ENCODE data around the gene CDK19. TPM values are rescaled to one million over a fixed set of nuclear protein-coding genes. Genes with fewer than 3 reads are reported as not detected.

The CDK19 gene
- total and polyA plus RNA-seq, 2 of the 4 experiments (the other 2 are of a cell fraction), result 6.0 to 6.8 TPM

DNA sequence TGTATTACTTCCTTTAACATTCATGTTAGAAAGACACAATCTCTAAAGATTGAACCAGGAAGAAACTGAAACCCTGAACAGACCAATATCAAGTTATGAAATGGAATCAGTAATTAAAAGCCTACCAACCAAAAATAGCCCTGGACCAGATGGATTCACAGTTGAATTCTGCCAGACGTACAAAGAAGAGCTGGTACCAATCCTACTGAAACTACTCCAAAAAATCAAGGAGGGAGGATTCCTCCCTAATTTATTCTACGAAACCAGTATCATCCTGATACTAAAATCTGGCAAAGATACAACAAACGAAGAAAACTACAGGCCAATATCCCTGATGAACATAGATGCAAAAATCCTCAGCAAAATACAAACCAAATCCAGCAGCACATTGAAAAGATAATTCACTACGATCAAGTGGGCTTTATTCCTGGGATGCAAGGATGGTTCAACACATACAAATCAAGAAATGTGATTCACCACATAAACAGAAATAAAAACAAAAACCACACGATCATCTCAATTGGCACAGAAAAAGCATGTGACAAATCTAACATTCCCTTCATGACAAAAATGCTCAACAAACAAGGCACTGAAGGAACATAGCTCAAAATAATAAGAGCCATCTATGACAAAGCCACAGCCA, 15.0 kb downstream of the CDK19 start:
- Histone ChIP-seq H2AK5ac (ENCODE audit: low read depth, low read length) (no peak overlapping the region), H3K4me1 (ENCODE audit: control insufficient read depth, insufficient read depth, low read length) (no peaks in the 10 kb centered on the region), H3K27me3 (ENCODE audit: control insufficient read depth, insufficient read depth, low read length) (no peaks in the 10 kb centered on the region), H4K5ac (ENCODE audit: low read depth, low read length) (no peak overlapping the region), H3K18ac (ENCODE audit: low read depth, low read length) (no peak overlapping the region), H2BK120ac (ENCODE audit: low read depth, low read length) (no peak overlapping the region), H2AK9ac (replicated peaks; ENCODE audit: low read depth, low read length, poor library complexity) (no peak overlapping the region), H3K27ac (ENCODE audit: insufficient read depth, low read length) (no peak overlapping the region), H3K9me3 (ENCODE audit: control insufficient read depth, insufficient read depth, low read length) (no peaks in the 10 kb centered on the region; the same call in 1 of the 2 replicates), H3K9me1 (ENCODE audit: insufficient read depth, low read length) (peaks cover 3% of the 10 kb centered on the region; the same call in 1 of the 2 replicates), H2BK5ac (ENCODE audit: low read depth, low read length, poor library complexity, severe bottlenecking) (no peak overlapping the region), H4K8ac (ENCODE audit: low read depth in 2 of 2, low read length in 2 of 2) (no peak overlapping the region), H3K4me3 (ENCODE audit: insufficient read depth, low read depth, low read length) (no peak overlapping the region), H3K36me3 (ENCODE audit: control insufficient read depth, insufficient read depth, low read length) (no peaks in the 10 kb centered on the region), H3K9ac (ENCODE audit: low read depth, low read length) (no peak overlapping the region), H2BK15ac (ENCODE audit: low read depth, low read length) (no peak overlapping the region), H3K4me2 (ENCODE audit: low read depth, low read length) (no peak overlapping the region), H2BK20ac (ENCODE audit: low read depth, low read length) (no peak overlapping the region), H3K23ac (ENCODE audit: low read depth, low read length) (no peak overlapping the region), H3K14ac (replicated peaks; ENCODE audit: low read depth, low read length) (no peak overlapping the region), H3K79me1 (ENCODE audit: low read depth in 1 of 2, low read length in 2 of 2) (peaks cover 21 to 26% of the 10 kb centered on the region in 2 experiments), H3K4ac (ENCODE audit: low read depth, low read length) (no peak overlapping the region), H4K20me1 (ENCODE audit: insufficient read depth, low read length) (0 out of 2 replicates have a peak, but pooled peaks cover 5% of the 10 kb centered on the region), H4K91ac (ENCODE audit: insufficient read depth, low read depth, low read length) (no peak overlapping the region), H3K56ac (ENCODE audit: extremely low read depth, insufficient read depth, low read length) (no peak overlapping the region), H2AFZ (replicated peaks; ENCODE audit: low read length, poor library complexity) (no peak overlapping the region)
- DNase-seq, result no peak
- BruUV-seq (replicated peaks), result no TSS peak
- no peak for ATAC-seq (ENCODE audit: low read depth)
- dilution Hi-C loops (cut with HindIII; ENCODE audit: low sequenced_read_pairs, unreplicated experiment) (no loop called here), intact Hi-C loops (cut with micrococcal nuclease) (no loop called here), in situ Hi-C loops (cut with MboI; ENCODE audit: low sequenced_read_pairs) (no loop called here)
- POLR2A ChIA-PET (ENCODE audit: unreplicated experiment), result no interaction called here
- TF ChIP-seq MAFK (IDR thresholded peaks at IDR 0.05; ENCODE audit: low read depth, low read length) (no peak), SMC3 (IDR thresholded peaks at IDR 0.05; ENCODE audit: low read depth, low read length) (no peak), NFE2L2 (IDR thresholded peaks at IDR 0.05; ENCODE audit: low read depth, low read length) (no peak), RAD21 (IDR thresholded peaks at IDR 0.05; ENCODE audit: low read length) (no peak), RCOR1 (IDR thresholded peaks at IDR 0.05; ENCODE audit: insufficient replicate concordance, low read length) (no peak), POLR2A (IDR thresholded peaks at IDR 0.05; ENCODE audit: low read depth, low read length) (no peak), MXI1 (IDR thresholded peaks at IDR 0.05; ENCODE audit: borderline replicate concordance, low read depth, low read length) (no peak), BHLHE40 (IDR thresholded peaks at IDR 0.05; ENCODE audit: low read depth, low read length) (no peak), MAZ (IDR thresholded peaks at IDR 0.05; ENCODE audit: borderline replicate concordance, low read depth, low read length) (no peak), FOS (IDR thresholded peaks at IDR 0.05; ENCODE audit: low read depth, low read length) (no peak), RFX5 (IDR thresholded peaks at IDR 0.05; ENCODE audit: low read depth, low read length) (no peak), CHD1 (IDR thresholded peaks at IDR 0.05; ENCODE audit: low read depth, low read length) (no peak), CEBPB (IDR thresholded peaks at IDR 0.05; ENCODE audit: low read depth, low read length) (no peak)
- TF ChIP-seq, protein P1, sequence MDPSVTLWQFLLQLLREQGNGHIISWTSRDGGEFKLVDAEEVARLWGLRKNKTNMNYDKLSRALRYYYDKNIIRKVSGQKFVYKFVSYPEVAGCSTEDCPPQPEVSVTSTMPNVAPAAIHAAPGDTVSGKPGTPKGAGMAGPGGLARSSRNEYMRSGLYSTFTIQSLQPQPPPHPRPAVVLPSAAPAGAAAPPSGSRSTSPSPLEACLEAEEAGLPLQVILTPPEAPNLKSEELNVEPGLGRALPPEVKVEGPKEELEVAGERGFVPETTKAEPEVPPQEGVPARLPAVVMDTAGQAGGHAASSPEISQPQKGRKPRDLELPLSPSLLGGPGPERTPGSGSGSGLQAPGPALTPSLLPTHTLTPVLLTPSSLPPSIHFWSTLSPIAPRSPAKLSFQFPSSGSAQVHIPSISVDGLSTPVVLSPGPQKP (IDR thresholded peaks at IDR 0.05; ENCODE audit: borderline replicate concordance, low read depth, low read length), result no peak
- TF ChIP-seq, protein P2, sequence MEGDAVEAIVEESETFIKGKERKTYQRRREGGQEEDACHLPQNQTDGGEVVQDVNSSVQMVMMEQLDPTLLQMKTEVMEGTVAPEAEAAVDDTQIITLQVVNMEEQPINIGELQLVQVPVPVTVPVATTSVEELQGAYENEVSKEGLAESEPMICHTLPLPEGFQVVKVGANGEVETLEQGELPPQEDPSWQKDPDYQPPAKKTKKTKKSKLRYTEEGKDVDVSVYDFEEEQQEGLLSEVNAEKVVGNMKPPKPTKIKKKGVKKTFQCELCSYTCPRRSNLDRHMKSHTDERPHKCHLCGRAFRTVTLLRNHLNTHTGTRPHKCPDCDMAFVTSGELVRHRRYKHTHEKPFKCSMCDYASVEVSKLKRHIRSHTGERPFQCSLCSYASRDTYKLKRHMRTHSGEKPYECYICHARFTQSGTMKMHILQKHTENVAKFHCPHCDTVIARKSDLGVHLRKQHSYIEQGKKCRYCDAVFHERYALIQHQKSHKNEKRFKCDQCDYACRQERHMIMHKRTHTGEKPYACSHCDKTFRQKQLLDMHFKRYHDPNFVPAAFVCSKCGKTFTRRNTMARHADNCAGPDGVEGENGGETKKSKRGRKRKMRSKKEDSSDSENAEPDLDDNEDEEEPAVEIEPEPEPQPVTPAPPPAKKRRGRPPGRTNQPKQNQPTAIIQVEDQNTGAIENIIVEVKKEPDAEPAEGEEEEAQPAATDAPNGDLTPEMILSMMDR (conservative IDR thresholded peaks at IDR 0.05; ENCODE audit: low read depth, low read length), result no peak
- TF ChIP-seq, protein P3, sequence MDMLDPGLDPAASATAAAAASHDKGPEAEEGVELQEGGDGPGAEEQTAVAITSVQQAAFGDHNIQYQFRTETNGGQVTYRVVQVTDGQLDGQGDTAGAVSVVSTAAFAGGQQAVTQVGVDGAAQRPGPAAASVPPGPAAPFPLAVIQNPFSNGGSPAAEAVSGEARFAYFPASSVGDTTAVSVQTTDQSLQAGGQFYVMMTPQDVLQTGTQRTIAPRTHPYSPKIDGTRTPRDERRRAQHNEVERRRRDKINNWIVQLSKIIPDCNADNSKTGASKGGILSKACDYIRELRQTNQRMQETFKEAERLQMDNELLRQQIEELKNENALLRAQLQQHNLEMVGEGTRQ (IDR thresholded peaks at IDR 0.05; ENCODE audit: low read depth, low read length), result no peak
- no CpG with 5 or more reads among the region's 5 CpGs for WGBS, 2 experiments (ENCODE audit: extremely low coverage in 2 of 2, insufficient read length in 1 of 2)
- CTCF ChIA-PET, result no interaction called here

All from IMR-90 (cell line).